H1 (cell line): ENCODE data around the gene SPACDR. TPM values are rescaled to one million over a fixed set of nuclear protein-coding genes. Genes with fewer than 3 reads are reported as not detected.
A peak's percentile ranks its signal among the peaks of the same experiment; 100 is the strongest.

Experiments used
- CTCF ChIA-PET: fragments of 300-600 bp; sonication (Branson Sonifier 250); formaldehyde crosslinking; loops from one replicate; lab custom pipeline; 2021; ENCODE audit not compliant: partially characterized antibody; lab: Charles Lee
- POLR2A ChIA-PET: fragments of 300-600 bp; sonication (Branson Sonifier 250); formaldehyde crosslinking; loops from one replicate; lab custom pipeline; 2021; ENCODE audit warnings: inconsistent platforms; ENCODE audit not compliant: partially characterized antibody; lab: Charles Lee
- DNase-seq, 2 experiments: peaks; one replicate each; pipeline versions ENCODE4 v3.0.0 to v3.0.0-alpha.2; 2010 to 2022; ENCODE audit warnings: low spot score in 2 of 2, low read depth in 1 of 2, mixed read lengths in 1 of 2
- FAIRE-seq: peaks from 2 replicates; lab custom pipeline; 2011; peaks lifted over from hg19 to GRCh38; lab: Jason Lieb, UNC
- H2AFZ ChIP-seq: 2 replicates; pipeline ENCODE4 v1.8.1; 2012; ENCODE audit warnings: low read length, inconsistent platforms
- H2AK5ac ChIP-seq: 2 replicates; pipeline ENCODE4 v1.6.1; 2013; ENCODE audit warnings: low read depth, low read length
- H2BK120ac ChIP-seq: replicated peaks from 2 replicates; pipeline ENCODE3; 2013; ENCODE audit warnings: low read depth, low read length, inconsistent platforms
- H2BK12ac ChIP-seq: 2 replicates; pipeline ENCODE4 v1.6.1; 2013; ENCODE audit warnings: low read depth, low read length
- H2BK15ac ChIP-seq: 2 replicates; pipeline ENCODE4 v1.6.1; 2013; ENCODE audit warnings: low read length
- H2BK20ac ChIP-seq: 2 replicates; pipeline ENCODE4 v1.6.1; 2013; ENCODE audit warnings: low read length
- H2BK5ac ChIP-seq: 2 replicates; pipeline ENCODE4 v1.6.1; 2013; ENCODE audit warnings: low read depth, low read length
- H3K14ac ChIP-seq: 2 replicates; pipeline ENCODE4 v1.6.1; 2013; ENCODE audit warnings: inconsistent platforms; ENCODE audit not compliant: insufficient read length
- H3K18ac ChIP-seq: 2 replicates; pipeline ENCODE4 v1.6.1; 2013; ENCODE audit warnings: low read length; ENCODE audit errors: extremely low read depth
- H3K23ac ChIP-seq: 2 replicates; pipeline ENCODE4 v1.6.1; 2013; ENCODE audit warnings: inconsistent platforms; ENCODE audit not compliant: insufficient read length
- H3K23me2 ChIP-seq: 2 replicates; pipeline ENCODE4 v1.6.1; 2013; ENCODE audit warnings: low read depth, low read length
- H3K27ac ChIP-seq: 2 replicates; pipeline ENCODE4 v1.6.1; 2011; ENCODE audit warnings: low read depth, low read length, inconsistent platforms
- H3K27me3 ChIP-seq, 4 experiments: replicated peaks in 1 of 4; 1 replicate in 1 of 4; 2 replicates in 3 of 4; pipeline versions ENCODE4 v1.6.1 to v1.8.1; 2011 to 2013; ENCODE audit warnings: low read length in 3 of 4, mild to moderate bottlenecking in 3 of 4, inconsistent platforms in 2 of 4, mixed read lengths in 2 of 4, moderate library complexity in 1 of 4; ENCODE audit not compliant: control insufficient read depth in 3 of 4, insufficient read depth in 3 of 4; ENCODE audit errors: extremely low read depth in 1 of 4
- H3K36me3 ChIP-seq, 4 experiments: 2 replicates each; pipeline versions ENCODE4 v1.6.1 to v1.8.1; 2011 to 2013; ENCODE audit warnings: mild to moderate bottlenecking in 4 of 4, low read length in 3 of 4, moderate library complexity in 2 of 4, control low read depth in 1 of 4, inconsistent platforms in 1 of 4; ENCODE audit not compliant: insufficient read depth in 4 of 4, control insufficient read depth in 2 of 4
- H3K4ac ChIP-seq: replicated peaks from 2 replicates; pipeline ENCODE3; 2013; ENCODE audit warnings: low read length, low read depth, mixed read lengths, inconsistent platforms; ENCODE audit not compliant: insufficient read length
- H3K4me1 ChIP-seq, 4 experiments: replicated peaks in 1 of 4; 1 replicate in 1 of 4; 2 replicates in 3 of 4; pipeline versions ENCODE4 v1.6.1 to v1.8.1; 2011 to 2013; ENCODE audit warnings: low read length in 3 of 4, inconsistent platforms in 2 of 4, mixed read lengths in 1 of 4; ENCODE audit not compliant: insufficient read depth in 4 of 4, control insufficient read depth in 3 of 4
- H3K4me2 ChIP-seq, 2 experiments: 2 replicates each; pipeline versions ENCODE4 v1.6.1 to v1.8.1; 2011 to 2013; ENCODE audit warnings: low read depth in 2 of 2, low read length in 2 of 2, control low read depth in 1 of 2, inconsistent platforms in 1 of 2, mild to moderate bottlenecking in 1 of 2; ENCODE audit not compliant: insufficient read depth in 1 of 2
- H3K4me3 ChIP-seq, 4 experiments: fragments of 200-600, 300-600 bp in 1 of 4; sonication (generic), shearing (Covaris generic), sonication (Bioruptor Twin) in 1 of 4; 2 replicates each; pipeline versions ENCODE4 v1.5.1 to v1.8.1; 2011 to 2016; ENCODE audit warnings: low read length in 4 of 4, low read depth in 3 of 4, control low read depth in 2 of 4, inconsistent platforms in 2 of 4, mild to moderate bottlenecking in 2 of 4, mixed read lengths in 1 of 4, moderate library complexity in 1 of 4; ENCODE audit not compliant: insufficient read depth in 2 of 4; ENCODE audit errors: extremely low read depth in 1 of 4
- H3K56ac ChIP-seq: replicated peaks from 2 replicates; pipeline ENCODE3; 2013; ENCODE audit warnings: low read depth, mild to moderate bottlenecking, mixed read lengths, low read length, inconsistent platforms; ENCODE audit not compliant: insufficient read length
- H3K79me1 ChIP-seq: 2 replicates; pipeline ENCODE4 v1.6.1; 2013; ENCODE audit warnings: low read depth, low read length, control low read depth
- H3K79me2 ChIP-seq, 2 experiments: 2 replicates each; pipeline versions ENCODE4 v1.6.1 to v1.8.1; 2012 to 2013; ENCODE audit warnings: low read length in 2 of 2, mild to moderate bottlenecking in 2 of 2, inconsistent platforms in 1 of 2; ENCODE audit not compliant: insufficient read depth in 2 of 2, control insufficient read depth in 1 of 2
- H3K9ac ChIP-seq, 4 experiments: replicated peaks in 1 of 4; 1 replicate in 1 of 4; 2 replicates in 3 of 4; pipeline versions ENCODE4 v1.6.1 to v1.8.1; 2011 to 2013; ENCODE audit warnings: low read depth in 3 of 4, low read length in 3 of 4, control low read depth in 2 of 4, mild to moderate bottlenecking in 2 of 4, moderate library complexity in 2 of 4, inconsistent platforms in 1 of 4; ENCODE audit errors: extremely low read depth in 1 of 4
- H3K9me3 ChIP-seq, 2 experiments: 2 replicates each; pipeline versions ENCODE4 v1.6.1 to v1.8.1; 2012 to 2013; ENCODE audit warnings: mild to moderate bottlenecking in 2 of 2, moderate library complexity in 2 of 2, control low read depth in 1 of 2, inconsistent platforms in 1 of 2, low read depth in 1 of 2, low read length in 1 of 2, mixed read lengths in 1 of 2; ENCODE audit not compliant: insufficient read depth in 2 of 2
- H4K20me1 ChIP-seq, 2 experiments: replicated peaks in 1 of 2; 2 replicates each; pipeline versions ENCODE3 to v1.8.1; 2011 to 2013; ENCODE audit warnings: inconsistent platforms in 2 of 2, low read length in 2 of 2, mild to moderate bottlenecking in 1 of 2; ENCODE audit not compliant: insufficient read depth in 2 of 2, control insufficient read depth in 1 of 2
- H4K5ac ChIP-seq: 2 replicates; pipeline ENCODE4 v1.6.1; 2013; ENCODE audit warnings: low read length, low read depth, mixed read lengths, inconsistent platforms; ENCODE audit not compliant: insufficient read length
- H4K8ac ChIP-seq: 2 replicates; pipeline ENCODE4 v1.8.0; 2013; ENCODE audit warnings: mild to moderate bottlenecking, moderate library complexity, low read length, inconsistent platforms; ENCODE audit not compliant: insufficient read depth; ENCODE audit errors: extremely low read depth
- H4K91ac ChIP-seq: replicated peaks from 2 replicates; pipeline ENCODE3; 2013; ENCODE audit warnings: low read length, mixed read lengths, inconsistent platforms; ENCODE audit not compliant: insufficient read length
- SIN3A ChIP-seq, 2 experiments: IDR thresholded peaks in 1 of 2; conservative IDR thresholded peaks in 1 of 2; 2 replicates each; pipeline ENCODE4 v1.6.1; 2011 to 2012; ENCODE audit warnings: low read length in 2 of 2, improper control_type of control experiment in 1 of 2, low read depth in 1 of 2, mild to moderate bottlenecking in 1 of 2
- TAF1 ChIP-seq: IDR thresholded peaks from 2 replicates; pipeline ENCODE4 v1.6.1; 2011; ENCODE audit warnings: mild to moderate bottlenecking, low read depth, low read length
- WGBS, 2 experiments: shearing (Covaris generic) in 1 of 2; methylation state at CpG; one replicate each; pipeline versions ENCODE4 v1.1.6 to v1.1.7; 2013 to 2015; ENCODE audit warnings: low lambda C conversion rate in 2 of 2, mixed read lengths in 2 of 2, inconsistent platforms in 1 of 2, low coverage in 1 of 2, missing lambda C conversion rate in 1 of 2; ENCODE audit not compliant: insufficient replicate concordance in 2 of 2, insufficient coverage in 1 of 2, insufficient read length in 1 of 2; ENCODE audit errors: extremely low coverage in 1 of 2, missing lambda C conversion rate in 1 of 2; 5-methylcytosine and 5-hydroxymethylcytosine counted together
- polyA plus RNA-seq, 7 experiments: library from polyadenylated mRNA; depleted of rRNA in 3 of 7; stranded (reverse) in 5 of 7; unstranded in 2 of 7; fragments of >200 nt in 5 of 7; fragments of 200-250 nt in 2 of 7; gene quantifications; 1 replicate in 5 of 7; 2 replicates in 1 of 7; 4 replicates in 1 of 7; pipeline versions ENCODE4 v1.2.1 to v1.2.3, GENCODE V29; 2011 to 2013; ENCODE audit warnings: missing spikeins in 2 of 7, mixed read lengths in 2 of 7
- total RNA-seq: library from RNA; stranded (reverse); fragmentation: NEBNext Ultra II Directional; extraction: Animal tissue kit (Norgen Biotek cat#: 25700); gene quantifications from 2 replicates; pipeline ENCODE4 v1.2.1, GENCODE V29; 2021

SPACDR gene
- total and polyA plus RNA-seq, 2 of the 8 experiments (the other 6 are each of a cell fraction or from before 2014, with no cell fraction given), result 0.26 TPM; not detected in 1

- no peak overlapping the region for H3K56ac ChIP-seq
- H3K4ac ChIP-seq, result no peak overlapping the region
- H3K27ac ChIP-seq, result no peak overlapping the region
- H3K4me2 ChIP-seq, result no peak overlapping the region
- no peaks in the 10 kb centered on the region for H3K79me1 ChIP-seq
- ChIA-PET CTCF (interaction anchor here (0.6 to 3.7 kb wide), 8 partner anchors 9 to 109 kb away, joined by 3 to 11 read pairs (median 4); no protein-coding TSS in a partner anchor), POLR2A (interaction anchor here (1.2 kb wide), 1 partner anchor 47 kb away, joined by 3 read pairs; the partner anchor contains the start of gene AGFG2)
- no peak overlapping the region for H3K14ac ChIP-seq
- H3K4me3 ChIP-seq, result no peak overlapping the region
- H3K27me3 ChIP-seq, result peaks cover 0 to 4% (median 2%) of the 10 kb centered on the region in 4 experiments; a peak in 5 of 7 replicates
- no peak overlapping the region for H2BK20ac ChIP-seq
- no peak overlapping the region for H4K5ac ChIP-seq
- H2BK5ac ChIP-seq, result no peak overlapping the region
- H2AFZ ChIP-seq, result no peak overlapping the region
- no peak for DNase-seq
- H4K8ac ChIP-seq, result no peak overlapping the region
- H2BK120ac ChIP-seq, result no peak overlapping the region
- H2BK15ac ChIP-seq, result peak overlapping the region; percentile 31; the same call in 1 of the 2 replicates
- no peak overlapping the region for H4K91ac ChIP-seq
- H4K20me1 ChIP-seq, result peaks cover 0 to 7% of the 10 kb centered on the region in 2 experiments
- FAIRE-seq, result no peak
- no peak overlapping the region for H3K18ac ChIP-seq
- TF ChIP-seq SIN3A (conservative IDR thresholded peaks at IDR 0.05 in 1 of 2, IDR thresholded peaks at IDR 0.05 in 1 of 2; ENCODE audit: low read depth in 1 of 2, low read length in 2 of 2) (no peak), TAF1 (no peak)
- peaks cover 2 to 20% (median 13%) of the 10 kb centered on the region in 4 experiments for H3K4me1 ChIP-seq
- 79% methylated on average over 5 of the region's 5 CpGs; no CpG with 5 or more reads in 1 of the 2 experiments for WGBS, 2 experiments
- H2AK5ac ChIP-seq, result no peak overlapping the region
- H3K23me2 ChIP-seq, result peaks cover 7% of the 10 kb centered on the region; the same call in 1 of the 2 replicates
- no peak overlapping the region for H3K9ac ChIP-seq
- no peaks in the 10 kb centered on the region for H3K9me3 ChIP-seq
- no peak overlapping the region for H3K23ac ChIP-seq
- H3K36me3 ChIP-seq, result peaks cover 0 to 9% (median 0%) of the 10 kb centered on the region in 4 experiments; a peak in 2 of 8 replicates
- no peaks in the 10 kb centered on the region for H3K79me2 ChIP-seq
- no peak overlapping the region for H2BK12ac ChIP-seq
These were observed 27.1 kb upstream of the SPACDR start for GRCh38 chr7:100491192-100491578.
